Measurements from ENCODE around the gene JAKMIP2.

DNA sequence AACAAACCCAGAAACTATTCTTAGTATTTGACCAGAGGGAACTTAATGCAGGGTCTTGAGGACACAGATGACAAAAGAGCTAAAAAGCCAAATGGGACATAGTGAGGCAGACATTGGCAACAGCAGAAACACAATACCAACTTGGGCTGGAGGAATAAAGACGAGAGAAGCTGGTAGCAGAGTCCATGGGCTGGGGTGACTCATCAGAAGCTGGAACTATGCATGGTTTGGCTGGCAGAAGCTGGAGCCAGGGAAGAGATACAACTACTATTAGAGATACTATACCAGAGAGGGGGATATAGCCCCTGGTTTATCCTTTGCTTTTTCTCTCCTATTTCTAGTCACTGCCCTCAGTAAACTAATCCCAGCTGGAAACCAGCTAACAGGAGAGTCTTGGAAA is 243.5 kb downstream of the JAKMIP2 start:
- no peak for TF ChIP-seq POLR2A (IDR thresholded peaks at IDR 0.05)
- TF ChIP-seq, protein P1, sequence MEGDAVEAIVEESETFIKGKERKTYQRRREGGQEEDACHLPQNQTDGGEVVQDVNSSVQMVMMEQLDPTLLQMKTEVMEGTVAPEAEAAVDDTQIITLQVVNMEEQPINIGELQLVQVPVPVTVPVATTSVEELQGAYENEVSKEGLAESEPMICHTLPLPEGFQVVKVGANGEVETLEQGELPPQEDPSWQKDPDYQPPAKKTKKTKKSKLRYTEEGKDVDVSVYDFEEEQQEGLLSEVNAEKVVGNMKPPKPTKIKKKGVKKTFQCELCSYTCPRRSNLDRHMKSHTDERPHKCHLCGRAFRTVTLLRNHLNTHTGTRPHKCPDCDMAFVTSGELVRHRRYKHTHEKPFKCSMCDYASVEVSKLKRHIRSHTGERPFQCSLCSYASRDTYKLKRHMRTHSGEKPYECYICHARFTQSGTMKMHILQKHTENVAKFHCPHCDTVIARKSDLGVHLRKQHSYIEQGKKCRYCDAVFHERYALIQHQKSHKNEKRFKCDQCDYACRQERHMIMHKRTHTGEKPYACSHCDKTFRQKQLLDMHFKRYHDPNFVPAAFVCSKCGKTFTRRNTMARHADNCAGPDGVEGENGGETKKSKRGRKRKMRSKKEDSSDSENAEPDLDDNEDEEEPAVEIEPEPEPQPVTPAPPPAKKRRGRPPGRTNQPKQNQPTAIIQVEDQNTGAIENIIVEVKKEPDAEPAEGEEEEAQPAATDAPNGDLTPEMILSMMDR (IDR thresholded peaks at IDR 0.05), result no peak
